ENCODE data around the gene RFLNA.

Gene RFLNA

DNA sequence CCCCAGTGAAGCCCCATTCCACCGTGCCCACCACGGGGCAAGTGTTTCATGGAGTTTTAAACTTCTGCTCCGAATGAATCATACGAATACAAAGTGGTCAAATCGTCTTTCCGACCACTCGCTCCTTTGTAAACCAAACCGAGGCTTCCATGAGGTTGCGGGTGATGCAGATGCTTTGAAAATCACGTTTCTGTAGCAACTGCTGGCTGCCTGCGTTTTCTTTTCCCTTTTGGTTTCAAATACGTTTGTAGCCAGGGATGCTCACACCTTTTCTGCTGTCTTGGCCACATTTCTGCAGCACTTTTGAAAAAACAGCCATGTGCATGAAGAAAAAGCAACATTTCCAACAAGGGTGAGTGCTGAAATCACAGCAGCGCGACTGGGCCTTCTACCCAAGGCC is 33.7 kb downstream of the RFLNA start:
- DNase-seq (ENCODE audit: low read depth), result no peak
- H3K4me3 ChIP-seq (ENCODE audit: low read length), result no peak overlapping the region
- TF ChIP-seq, protein P1, sequence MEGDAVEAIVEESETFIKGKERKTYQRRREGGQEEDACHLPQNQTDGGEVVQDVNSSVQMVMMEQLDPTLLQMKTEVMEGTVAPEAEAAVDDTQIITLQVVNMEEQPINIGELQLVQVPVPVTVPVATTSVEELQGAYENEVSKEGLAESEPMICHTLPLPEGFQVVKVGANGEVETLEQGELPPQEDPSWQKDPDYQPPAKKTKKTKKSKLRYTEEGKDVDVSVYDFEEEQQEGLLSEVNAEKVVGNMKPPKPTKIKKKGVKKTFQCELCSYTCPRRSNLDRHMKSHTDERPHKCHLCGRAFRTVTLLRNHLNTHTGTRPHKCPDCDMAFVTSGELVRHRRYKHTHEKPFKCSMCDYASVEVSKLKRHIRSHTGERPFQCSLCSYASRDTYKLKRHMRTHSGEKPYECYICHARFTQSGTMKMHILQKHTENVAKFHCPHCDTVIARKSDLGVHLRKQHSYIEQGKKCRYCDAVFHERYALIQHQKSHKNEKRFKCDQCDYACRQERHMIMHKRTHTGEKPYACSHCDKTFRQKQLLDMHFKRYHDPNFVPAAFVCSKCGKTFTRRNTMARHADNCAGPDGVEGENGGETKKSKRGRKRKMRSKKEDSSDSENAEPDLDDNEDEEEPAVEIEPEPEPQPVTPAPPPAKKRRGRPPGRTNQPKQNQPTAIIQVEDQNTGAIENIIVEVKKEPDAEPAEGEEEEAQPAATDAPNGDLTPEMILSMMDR (IDR thresholded peaks at IDR 0.05; ENCODE audit: insufficient read depth, low read depth, low read length, missing control alignments), result no peak

DNA sequence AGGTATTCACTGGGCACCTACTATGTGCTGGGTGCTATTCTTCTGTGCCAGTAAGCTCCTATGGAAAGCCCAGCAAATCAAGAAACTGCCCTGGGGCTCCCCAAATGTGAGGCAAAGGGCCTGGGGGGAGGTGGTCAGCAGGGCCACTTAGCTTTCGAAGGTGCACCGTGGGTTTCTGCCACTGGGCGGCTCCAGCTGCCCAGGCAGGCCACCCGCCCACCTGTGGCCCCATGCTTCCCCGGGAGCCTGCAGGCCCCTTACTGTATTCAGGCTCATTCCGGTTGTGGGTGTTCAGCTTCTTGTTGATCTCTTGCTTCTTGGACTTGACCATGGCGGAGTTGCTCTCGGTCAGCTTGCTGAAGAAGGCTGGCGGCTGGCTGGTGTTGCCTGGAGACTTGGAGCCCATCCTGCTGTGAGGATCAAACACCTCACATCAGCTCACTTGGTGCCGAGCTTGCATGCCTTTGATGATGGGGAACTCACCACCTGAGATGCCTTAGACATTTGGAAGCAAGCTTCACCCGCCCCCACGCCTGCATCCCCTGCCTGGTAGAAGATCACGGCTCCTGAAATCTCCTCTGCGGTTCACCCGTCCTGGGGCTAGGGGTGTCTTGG is 37.3 kb downstream of the RFLNA start:
- H3K4me3 ChIP-seq (ENCODE audit: low read length), result no peak overlapping the region
- TF ChIP-seq, protein P1 (IDR thresholded peaks at IDR 0.05; ENCODE audit: insufficient read depth, low read depth, low read length, missing control alignments), result no peak
- no peak for DNase-seq (ENCODE audit: low read depth)

DNA sequence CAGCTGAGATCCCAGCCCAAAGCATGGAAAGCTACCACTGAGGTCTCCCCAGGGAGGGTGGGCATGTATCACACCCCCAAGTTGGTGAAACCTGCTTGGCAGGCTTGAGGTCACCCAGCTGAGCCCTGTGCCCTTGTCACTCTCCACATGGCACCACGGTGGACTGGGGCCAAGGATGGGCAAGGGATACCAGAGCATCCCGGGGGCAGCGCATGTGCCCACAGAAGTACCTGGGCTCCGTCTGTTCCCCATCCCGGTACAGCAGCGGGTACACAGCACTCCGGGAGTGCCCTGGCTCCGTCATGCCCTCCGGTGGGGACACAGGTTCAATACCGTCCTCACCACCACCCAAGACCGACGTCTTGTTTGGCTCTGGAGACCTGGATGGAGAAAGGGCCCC is 38.0 kb downstream of the RFLNA start:
- TF ChIP-seq, protein P1 (IDR thresholded peaks at IDR 0.05; ENCODE audit: insufficient read depth, low read depth, low read length, missing control alignments), result no peak
- no peak for DNase-seq (ENCODE audit: low read depth)
- H3K4me3 ChIP-seq (ENCODE audit: low read length), result no peak overlapping the region

DNA sequence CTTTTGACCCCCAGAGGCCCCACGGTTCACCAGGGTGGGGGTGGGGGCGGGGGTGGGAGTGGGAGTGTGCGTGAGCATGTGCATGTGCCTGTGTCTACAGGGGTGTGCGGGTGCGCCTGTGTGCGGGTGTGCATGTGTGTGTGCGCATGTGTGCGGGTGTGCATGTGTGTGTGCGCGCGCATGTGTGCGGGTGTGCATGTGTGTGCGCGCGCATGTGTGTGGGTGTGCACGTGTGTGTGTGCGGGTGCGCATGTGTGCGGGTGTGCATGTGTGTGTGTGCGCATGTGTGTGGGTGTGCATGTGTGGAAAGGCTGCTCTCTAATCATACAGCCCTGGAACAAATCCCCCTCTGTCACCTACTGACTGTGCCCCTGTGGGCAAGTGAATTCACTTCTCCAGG is 38.8 kb downstream of the RFLNA start:
- DNase-seq (ENCODE audit: low read depth), result no peak
- H3K4me3 ChIP-seq (ENCODE audit: low read length), result no peak overlapping the region
- TF ChIP-seq, protein P1 (IDR thresholded peaks at IDR 0.05; ENCODE audit: insufficient read depth, low read depth, low read length, missing control alignments), result no peak

DNA sequence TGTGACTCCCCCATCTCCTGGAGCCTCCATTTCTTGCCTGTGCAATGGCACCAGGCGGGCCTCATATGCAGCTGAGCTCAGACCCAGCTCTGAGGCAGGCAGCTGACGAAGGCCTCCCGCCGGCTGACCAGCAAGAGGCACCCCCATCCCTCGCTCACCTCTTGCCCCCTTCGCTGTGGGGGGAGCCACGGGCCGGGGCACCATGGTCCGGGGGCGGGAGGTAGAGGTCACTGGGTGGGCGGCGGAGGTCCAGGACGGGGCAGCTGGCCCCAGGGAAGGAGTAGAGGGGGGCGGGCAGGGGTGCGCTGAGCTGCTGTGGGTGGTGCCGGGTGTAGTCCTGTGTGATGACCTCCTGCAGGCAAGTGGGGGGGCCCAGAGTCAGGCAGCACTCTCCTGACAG is 39.4 kb downstream of the RFLNA start:
- DNase-seq (ENCODE audit: low read depth), result no peak
- TF ChIP-seq, protein P1 (IDR thresholded peaks at IDR 0.05; ENCODE audit: insufficient read depth, low read depth, low read length, missing control alignments), result no peak

DNA sequence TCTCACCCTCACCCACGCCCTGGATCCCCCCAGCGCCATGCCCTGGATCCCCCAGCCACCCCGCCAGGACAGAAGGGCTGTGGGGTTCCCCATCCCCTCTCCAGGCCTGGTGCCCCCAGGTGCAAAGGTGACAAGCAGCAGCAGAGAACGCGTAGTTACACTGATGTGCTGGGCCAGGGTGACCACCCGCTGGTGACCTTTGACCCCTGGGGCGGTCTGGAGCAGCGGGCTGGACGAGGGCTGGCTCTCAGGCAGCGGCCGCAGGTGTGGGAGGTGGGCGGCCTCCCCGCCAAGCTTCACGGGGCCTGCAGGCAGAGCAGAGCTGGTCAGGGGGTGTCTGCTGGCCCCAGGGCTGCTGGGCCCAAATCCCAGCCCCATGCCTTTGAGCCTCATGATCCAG is 40.1 kb downstream of the RFLNA start:
- no peak overlapping the region for H3K4me3 ChIP-seq (ENCODE audit: low read length)
- DNase-seq (ENCODE audit: low read depth), result no peak
- TF ChIP-seq, protein P1 (IDR thresholded peaks at IDR 0.05; ENCODE audit: insufficient read depth, low read depth, low read length, missing control alignments), result no peak

More for the DNA sequence above, 39.4 kb downstream of the RFLNA start:
- no peak overlapping the region for H3K4me3 ChIP-seq (ENCODE audit: low read length)
